Uterus (tissue), 4 donors: Measurements from ENCODE around the gene RIPOR1. TPM values are rescaled to one million over a fixed set of nuclear protein-coding genes. Genes with fewer than 3 reads are reported as not detected.

Source experiments
- DNase-seq, 2 donors: peaks; one replicate each; pipeline ENCODE4 v3.0.0-alpha.2; 2019 to 2020
- H3K27ac ChIP-seq, 2 donors: fragments of 200-600 bp; sonication (generic); 1 replicate in 1 of 2; 2 replicates in 1 of 2; pipeline ENCODE4 v1.5.1; 2016 to 2018
- H3K27me3 ChIP-seq, 2 donors: fragments of 200-600 bp; sonication (generic); one replicate each; pipeline ENCODE4 v1.5.1; 2018 to 2019; ENCODE audit warnings: control low read depth in 1 of 2
- H3K36me3 ChIP-seq, 2 donors: fragments of 200-600 bp; sonication (generic); one replicate each; pipeline ENCODE4 v1.5.1; 2019; ENCODE audit warnings: control low read depth in 1 of 2
- H3K4me1 ChIP-seq, 2 donors: fragments of 200-600 bp; sonication (generic); one replicate each; pipeline ENCODE4 v1.5.1; 2018 to 2019; ENCODE audit warnings: control low read depth in 1 of 2
- H3K4me3 ChIP-seq, 2 donors: fragments of 200-600 bp; sonication (generic); 1 replicate in 1 of 2; 2 replicates in 1 of 2; pipeline ENCODE4 v1.5.1; 2018 to 2019; ENCODE audit warnings: mild to moderate bottlenecking in 1 of 2
- H3K9me3 ChIP-seq, 2 donors: fragments of 200-600 bp; sonication (generic); one replicate each; pipeline ENCODE4 v1.5.1; 2019; ENCODE audit warnings: control low read depth in 1 of 2
- CTCF ChIP-seq, 4 experiments: fragments of 200-600 bp in 2 of 4; fragments of 450-650 bp in 2 of 4; sonication (generic) in 2 of 4; IDR thresholded peaks; one replicate each; pipeline ENCODE4 v1.5.1; 2016 to 2019; ENCODE audit warnings: antibody characterized with exemption in 4 of 4, mild to moderate bottlenecking in 2 of 4, moderate library complexity in 1 of 4
- POLR2A ChIP-seq, 2 donors: fragments of 450-650 bp; IDR thresholded peaks; one replicate each; pipeline ENCODE4 v1.6.1; 2016; ENCODE audit warnings: antibody characterized with exemption in 2 of 2, mild to moderate bottlenecking in 1 of 2, moderate library complexity in 1 of 2
- intact Hi-C: fragments of 100-400 bp; cut with DNase I; formaldehyde crosslinking; loops from one replicate; pipeline ENCODE4 v1.15.1; 2023; ENCODE audit warnings: low total_unique reads
- total RNA-seq, 4 donors: library from RNA; depleted of rRNA in 3 of 4; stranded (reverse); fragments of >200 nt in 3 of 4; gene quantifications; one replicate each; pipeline versions ENCODE4 v1.1.0 to v1.2.4, GENCODE V29; 2014 to 2023
- donor health status: DM: yes; HTN: yes; CAD: no.

The RIPOR1 gene
- total RNA-seq, 4 donors from 2014 or later, result 48.2 to 137 (median 57.4) TPM

DNA sequence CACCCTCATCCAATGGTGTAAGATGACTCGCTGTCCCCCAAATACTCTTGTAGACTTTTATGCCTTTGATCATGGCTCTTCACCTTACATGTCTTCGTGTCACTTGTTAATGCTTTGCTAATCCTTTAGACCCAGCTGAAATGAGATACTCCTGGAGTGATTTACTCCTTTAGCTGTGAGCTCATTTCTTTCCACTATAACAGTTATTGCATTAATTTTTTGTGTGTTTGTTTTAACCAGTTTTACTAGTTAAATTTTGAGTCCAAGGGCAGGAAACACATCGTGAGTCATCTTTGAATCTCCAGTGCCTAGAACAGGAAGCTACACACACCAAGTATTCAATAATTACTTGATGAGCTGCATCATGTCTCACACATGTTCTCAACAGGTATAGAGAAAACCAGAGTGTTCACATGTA, 27.2 kb downstream of the RIPOR1 start:
- Histone ChIP-seq H3K36me3 (no peaks in the 10 kb centered on the region), H3K4me3 (no peak overlapping the region), H3K27ac (no peak overlapping the region), H3K9me3 (no peaks in the 10 kb centered on the region), H3K4me1 (peaks cover 0 to 8% of the 10 kb centered on the region in 2 donors), H3K27me3 (no peaks in the 10 kb centered on the region)
- no peak for DNase-seq
- TF ChIP-seq CTCF (IDR thresholded peaks at IDR 0.05) (no peak), POLR2A (IDR thresholded peaks at IDR 0.05) (no peak)
- intact Hi-C loops, result no loop called here

DNA sequence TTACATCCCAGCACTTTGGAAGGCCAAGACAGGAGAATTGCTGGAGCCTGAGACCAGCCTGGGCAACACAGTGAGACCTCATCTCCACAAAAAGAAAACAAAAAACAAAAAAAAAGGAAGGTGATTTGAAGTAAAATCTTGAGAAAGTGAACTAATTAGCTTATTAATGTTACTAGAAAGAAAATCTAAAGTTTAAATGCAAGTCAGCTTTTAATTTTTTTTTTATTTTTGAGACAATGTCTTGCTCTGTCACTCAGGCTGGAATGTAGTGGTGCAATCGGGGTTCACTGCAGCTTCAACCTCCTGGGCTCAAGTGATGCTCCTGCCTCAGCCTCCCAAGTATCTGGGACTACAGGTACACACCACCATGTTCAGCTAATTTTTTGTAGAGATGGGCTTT, 30.2 kb downstream of the RIPOR1 start:
- TF ChIP-seq POLR2A (IDR thresholded peaks at IDR 0.05) (no peak), CTCF (IDR thresholded peaks at IDR 0.05) (no peak)
- DNase-seq, result no peak
- no peaks in the 10 kb centered on the region for H3K4me1 ChIP-seq
- no peaks in the 10 kb centered on the region for H3K36me3 ChIP-seq
- no peaks in the 10 kb centered on the region for H3K9me3 ChIP-seq
- no peaks in the 10 kb centered on the region for H3K27me3 ChIP-seq
- intact Hi-C loops, result no loop called here
- H3K27ac ChIP-seq, result no peak overlapping the region
- no peak overlapping the region for H3K4me3 ChIP-seq

- Histone ChIP-seq H3K27me3 (no peaks in the 10 kb centered on the region), H3K27ac (peak overlapping the region; percentile 97 to 99), H3K36me3 (no peaks in the 10 kb centered on the region), H3K4me3 (no peak overlapping the region), H3K9me3 (no peaks in the 10 kb centered on the region), H3K4me1 (peaks cover 8 to 11% of the 10 kb centered on the region in 2 donors)
- TF ChIP-seq CTCF (IDR thresholded peaks at IDR 0.05) (no peak), POLR2A (IDR thresholded peaks at IDR 0.05) (no peak)
- no peak for DNase-seq
- intact Hi-C loops, result no loop called here
Observed at GRCh38 chr16:67560827-67561342, 32.3 kb downstream of the RIPOR1 start.

- DNase-seq, result peak in 1 of 2 donors; percentile 23
- intact Hi-C loops, result no loop called here
- no peaks in the 10 kb centered on the region for H3K9me3 ChIP-seq
- no peaks in the 10 kb centered on the region for H3K36me3 ChIP-seq
- no peak for TF ChIP-seq POLR2A (IDR thresholded peaks at IDR 0.05)
- TF ChIP-seq CTCF (IDR thresholded peaks at IDR 0.05), result no peak
- peaks cover 8 to 11% of the 10 kb centered on the region in 2 donors for H3K4me1 ChIP-seq
- no peaks in the 10 kb centered on the region for H3K27me3 ChIP-seq
- H3K4me3 ChIP-seq, result peak overlapping the region; percentile 67 to 92
- peak overlapping the region; percentile 97 to 99 for H3K27ac ChIP-seq
Observed at GRCh38 chr16:67561501-67561823, 32.8 kb downstream of the RIPOR1 start.

DNA sequence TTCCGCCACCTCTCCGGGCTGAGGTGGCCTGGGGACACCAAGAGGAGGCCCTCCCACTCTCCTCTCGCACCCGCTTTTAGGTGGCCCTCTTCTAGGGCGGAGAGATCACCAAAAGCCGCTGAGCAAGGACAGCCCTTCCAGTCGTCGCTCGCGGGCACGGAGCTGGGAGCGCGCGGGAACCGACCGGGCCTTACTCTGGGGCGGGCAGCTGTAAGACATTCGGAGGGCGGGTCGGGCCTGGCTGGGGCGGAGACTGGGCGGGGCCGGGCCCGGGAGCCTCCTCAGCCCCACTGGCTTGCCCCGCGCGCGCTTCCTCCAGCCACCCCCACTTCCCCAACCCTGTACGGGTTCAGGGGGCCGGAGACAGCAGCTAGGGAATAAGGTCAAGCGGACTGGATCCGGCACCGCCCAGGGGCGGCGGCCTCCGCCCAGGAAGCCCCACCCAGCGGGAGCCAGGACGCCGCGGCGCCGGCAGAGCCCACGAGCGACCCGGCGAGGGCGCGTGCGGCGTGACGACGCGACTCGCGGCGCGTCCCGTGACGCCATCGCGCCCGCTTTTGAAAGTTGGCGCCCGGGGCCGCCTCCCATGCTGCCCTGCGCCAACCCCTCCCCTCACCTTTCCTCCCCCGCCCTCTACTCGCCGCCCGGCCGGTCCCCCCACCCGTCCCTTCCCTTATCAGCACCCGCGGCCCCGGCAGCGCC, 33.3 kb downstream of the RIPOR1 start:
- H3K4me1 ChIP-seq, result peaks cover 8 to 11% of the 10 kb centered on the region in 2 donors
- intact Hi-C loops, result no loop called here
- H3K27ac ChIP-seq, result peak overlapping the region; percentile 97 to 99
- H3K4me3 ChIP-seq, result peak overlapping the region; percentile 67 to 92
- TF ChIP-seq POLR2A (IDR thresholded peaks at IDR 0.05) (peak; percentile 39 to 61), CTCF (IDR thresholded peaks at IDR 0.05) (peak in 2 of 4 experiments; percentile 7 to 14)
- no peaks in the 10 kb centered on the region for H3K9me3 ChIP-seq
- no peaks in the 10 kb centered on the region for H3K27me3 ChIP-seq
- no peaks in the 10 kb centered on the region for H3K36me3 ChIP-seq
- DNase-seq, result peak; percentile 95 to 96
